ENCODE data around the gene PLCB1. TPM values are rescaled to one million over a fixed set of nuclear protein-coding genes. Genes with fewer than 3 reads are reported as not detected.

Gene PLCB1
- total RNA-seq, 1 donor from 2014 or later, result 37.4 TPM

DNA sequence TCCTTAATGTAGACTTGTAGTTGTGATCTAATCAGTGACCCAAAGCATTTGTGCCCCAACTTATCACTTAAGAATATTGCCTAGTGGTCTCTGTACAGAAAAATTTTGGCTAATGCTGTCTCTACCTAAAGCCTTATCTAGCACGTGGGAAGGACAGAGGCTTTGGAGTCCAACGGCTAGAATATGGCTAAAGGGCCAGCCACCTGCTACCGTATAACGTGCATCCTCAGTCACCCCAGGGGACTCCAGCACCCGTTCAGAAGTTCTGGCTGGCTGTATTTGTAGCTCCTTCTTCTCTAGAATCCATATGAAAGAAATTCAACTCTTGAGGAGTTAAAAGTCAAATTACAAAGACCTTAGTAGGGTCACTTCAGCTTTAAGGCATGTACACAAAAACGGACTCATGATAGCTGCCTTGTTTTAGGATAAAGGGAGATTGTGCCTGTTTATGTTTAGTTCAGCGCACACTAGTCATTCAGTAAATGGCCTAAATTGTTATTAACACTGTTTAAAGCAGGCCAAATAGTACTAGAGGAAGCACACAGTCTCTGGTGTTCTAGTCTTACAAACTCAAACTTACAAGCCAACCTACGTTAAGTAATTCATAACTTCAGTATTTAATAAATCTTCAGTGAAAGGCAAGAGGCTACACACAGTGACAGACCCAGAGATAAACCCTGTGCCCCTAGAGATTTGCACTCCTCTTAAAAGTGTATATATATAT, 529.3 kb downstream of the PLCB1 start:
- TF ChIP-seq, protein P1, sequence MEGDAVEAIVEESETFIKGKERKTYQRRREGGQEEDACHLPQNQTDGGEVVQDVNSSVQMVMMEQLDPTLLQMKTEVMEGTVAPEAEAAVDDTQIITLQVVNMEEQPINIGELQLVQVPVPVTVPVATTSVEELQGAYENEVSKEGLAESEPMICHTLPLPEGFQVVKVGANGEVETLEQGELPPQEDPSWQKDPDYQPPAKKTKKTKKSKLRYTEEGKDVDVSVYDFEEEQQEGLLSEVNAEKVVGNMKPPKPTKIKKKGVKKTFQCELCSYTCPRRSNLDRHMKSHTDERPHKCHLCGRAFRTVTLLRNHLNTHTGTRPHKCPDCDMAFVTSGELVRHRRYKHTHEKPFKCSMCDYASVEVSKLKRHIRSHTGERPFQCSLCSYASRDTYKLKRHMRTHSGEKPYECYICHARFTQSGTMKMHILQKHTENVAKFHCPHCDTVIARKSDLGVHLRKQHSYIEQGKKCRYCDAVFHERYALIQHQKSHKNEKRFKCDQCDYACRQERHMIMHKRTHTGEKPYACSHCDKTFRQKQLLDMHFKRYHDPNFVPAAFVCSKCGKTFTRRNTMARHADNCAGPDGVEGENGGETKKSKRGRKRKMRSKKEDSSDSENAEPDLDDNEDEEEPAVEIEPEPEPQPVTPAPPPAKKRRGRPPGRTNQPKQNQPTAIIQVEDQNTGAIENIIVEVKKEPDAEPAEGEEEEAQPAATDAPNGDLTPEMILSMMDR (IDR thresholded peaks at IDR 0.05; ENCODE audit: partially characterized antibody, unreplicated experiment), result no peak
- peaks cover 4% of the 10 kb centered on the region for H3K4me1 Mint-ChIP-seq (ENCODE audit: low read depth, unreplicated experiment)

DNA sequence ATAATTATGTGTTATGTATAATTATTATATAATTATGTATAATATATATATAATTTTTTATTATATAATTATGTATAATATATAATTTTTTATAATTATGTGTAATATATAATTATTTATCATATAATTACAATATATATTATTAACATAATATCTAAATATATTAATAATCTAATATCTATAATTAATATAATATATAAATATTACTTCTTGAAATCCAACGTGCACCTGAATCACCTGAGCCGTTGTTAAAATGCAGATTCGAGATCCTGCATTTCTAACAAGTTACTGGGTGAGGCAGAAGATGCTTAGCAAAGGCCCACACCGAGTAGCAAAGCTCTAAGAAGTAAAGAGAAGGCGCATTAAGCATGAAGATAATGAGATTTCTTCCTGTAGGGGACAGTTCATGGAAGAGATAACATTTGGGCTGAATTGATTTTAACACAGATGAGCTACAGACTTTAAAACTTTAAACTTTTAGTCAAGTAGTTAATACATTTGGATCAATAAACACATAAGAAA, 530.4 kb downstream of the PLCB1 start:
- TF ChIP-seq, protein P1 (IDR thresholded peaks at IDR 0.05; ENCODE audit: partially characterized antibody, unreplicated experiment), result no peak
- Mint-ChIP-seq H3K4me3 (ENCODE audit: unreplicated experiment) (no peak overlapping the region), H3K4me1 (ENCODE audit: low read depth, unreplicated experiment) (peaks cover 9% of the 10 kb centered on the region), H3K36me3 (ENCODE audit: unreplicated experiment) (no peaks in the 10 kb centered on the region), H3K27me3 (ENCODE audit: unreplicated experiment) (peaks cover 2% of the 10 kb centered on the region), H3K27ac (ENCODE audit: unreplicated experiment) (no peak overlapping the region), H3K9me3 (ENCODE audit: unreplicated experiment) (no peaks in the 10 kb centered on the region)
- DNase-seq, result no peak

More for the DNA sequence above, 529.3 kb downstream of the PLCB1 start:
- no peak overlapping the region for H3K4me3 Mint-ChIP-seq (ENCODE audit: unreplicated experiment)
- no peaks in the 10 kb centered on the region for H3K9me3 Mint-ChIP-seq (ENCODE audit: unreplicated experiment)
- peaks cover 2% of the 10 kb centered on the region for H3K27me3 Mint-ChIP-seq (ENCODE audit: unreplicated experiment)
- H3K36me3 Mint-ChIP-seq (ENCODE audit: unreplicated experiment), result no peaks in the 10 kb centered on the region
- no peak for DNase-seq
- no peak overlapping the region for H3K27ac Mint-ChIP-seq (ENCODE audit: unreplicated experiment)

DNA sequence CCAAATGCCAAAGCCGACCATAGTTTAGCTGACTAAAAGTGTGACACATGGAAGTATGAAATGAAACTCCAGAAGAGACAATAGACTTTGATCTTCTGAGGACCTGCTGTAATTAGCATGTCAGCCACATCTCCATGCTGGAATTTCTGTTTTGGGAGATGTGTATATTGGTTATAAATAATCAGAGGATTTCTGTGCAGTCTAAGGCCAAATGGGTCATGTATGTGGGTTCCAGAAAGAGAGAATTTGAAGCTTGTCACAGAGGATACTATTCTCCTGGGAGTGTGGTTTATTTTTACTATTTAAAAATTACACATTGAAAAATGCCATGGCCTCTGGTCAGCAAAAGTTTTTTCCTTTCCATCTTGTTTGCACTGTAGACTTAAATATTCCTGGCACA, 531.4 kb downstream of the PLCB1 start:
- H3K27ac Mint-ChIP-seq (ENCODE audit: unreplicated experiment), result no peak overlapping the region
- peaks cover 10% of the 10 kb centered on the region for H3K4me1 Mint-ChIP-seq (ENCODE audit: low read depth, unreplicated experiment)
- H3K27me3 Mint-ChIP-seq (ENCODE audit: unreplicated experiment), result peaks cover 2% of the 10 kb centered on the region
- no peaks in the 10 kb centered on the region for H3K36me3 Mint-ChIP-seq (ENCODE audit: unreplicated experiment)
- DNase-seq, result no peak
- TF ChIP-seq, protein P1 (IDR thresholded peaks at IDR 0.05; ENCODE audit: partially characterized antibody, unreplicated experiment), result no peak
- no peaks in the 10 kb centered on the region for H3K9me3 Mint-ChIP-seq (ENCODE audit: unreplicated experiment)
- H3K4me3 Mint-ChIP-seq (ENCODE audit: unreplicated experiment), result no peak overlapping the region

DNA sequence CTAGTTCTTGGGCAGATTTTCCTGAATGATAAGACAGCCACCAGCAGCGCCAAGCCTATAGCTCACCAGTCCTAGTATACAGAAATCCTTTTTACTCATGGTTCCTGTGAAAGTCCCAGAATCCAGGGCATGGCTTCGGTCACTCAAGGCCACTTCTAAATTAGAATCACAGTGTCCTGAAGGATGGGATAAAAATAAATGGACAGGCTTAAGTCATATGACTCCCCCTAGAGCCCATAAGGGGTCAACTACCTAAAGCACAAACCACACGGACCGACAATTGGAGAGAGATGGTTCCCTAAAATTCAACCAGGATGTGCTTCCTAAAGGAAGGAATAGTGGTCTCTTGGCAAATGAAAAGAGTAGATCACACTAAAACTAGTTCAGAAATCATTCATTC, 532.7 kb downstream of the PLCB1 start:
- peaks cover 2% of the 10 kb centered on the region for H3K27me3 Mint-ChIP-seq (ENCODE audit: unreplicated experiment)
- TF ChIP-seq, protein P1 (IDR thresholded peaks at IDR 0.05; ENCODE audit: partially characterized antibody, unreplicated experiment), result peak; percentile 21
- H3K9me3 Mint-ChIP-seq (ENCODE audit: unreplicated experiment), result no peaks in the 10 kb centered on the region
- H3K4me1 Mint-ChIP-seq (ENCODE audit: low read depth, unreplicated experiment), result peaks cover 10% of the 10 kb centered on the region
- H3K4me3 Mint-ChIP-seq (ENCODE audit: unreplicated experiment), result no peak overlapping the region
- DNase-seq, result no peak
- H3K36me3 Mint-ChIP-seq (ENCODE audit: unreplicated experiment), result no peaks in the 10 kb centered on the region
- no peak overlapping the region for H3K27ac Mint-ChIP-seq (ENCODE audit: unreplicated experiment)

DNA sequence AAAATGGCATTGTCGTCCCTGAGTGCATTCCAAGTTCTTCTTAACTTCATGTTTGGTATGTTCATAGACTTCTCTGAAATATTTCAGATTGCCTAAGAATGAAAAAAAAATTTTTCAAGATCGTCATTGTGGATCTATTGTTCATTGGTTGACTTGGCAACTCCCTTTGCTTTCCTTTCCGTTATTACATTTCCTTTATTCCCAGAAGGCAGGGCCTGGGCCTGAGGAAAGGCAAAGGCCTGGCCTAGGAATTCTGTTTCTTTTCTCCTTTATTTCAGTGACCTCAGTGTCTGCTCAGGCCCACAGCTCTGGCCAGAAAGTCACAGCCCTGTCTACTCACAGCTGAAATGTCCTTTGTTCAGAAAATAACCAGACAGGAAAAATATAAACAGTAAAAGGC, 535.2 kb downstream of the PLCB1 start:
- Mint-ChIP-seq H3K36me3 (ENCODE audit: unreplicated experiment) (no peaks in the 10 kb centered on the region), H3K9me3 (ENCODE audit: unreplicated experiment) (no peaks in the 10 kb centered on the region), H3K4me3 (ENCODE audit: unreplicated experiment) (peak overlapping the region; percentile 27), H3K27me3 (ENCODE audit: unreplicated experiment) (no peaks in the 10 kb centered on the region), H3K27ac (ENCODE audit: unreplicated experiment) (peak overlapping the region; percentile 34), H3K4me1 (ENCODE audit: low read depth, unreplicated experiment) (peaks cover 10% of the 10 kb centered on the region)
- TF ChIP-seq, protein P1 (IDR thresholded peaks at IDR 0.05; ENCODE audit: partially characterized antibody, unreplicated experiment), result no peak
- no peak for DNase-seq
